Measurements from ENCODE around the gene NOP53. TPM values are rescaled to one million over a fixed set of nuclear protein-coding genes. Genes with fewer than 3 reads are reported as not detected.

The NOP53 gene
- total RNA-seq, 6 donors from 2014 or later = 261 to 432 (median 282) TPM

- ATAC-seq (ENCODE audit: low FRiP score in 2 of 2) (no peak), DNase-seq (no peak)
- TF ChIP-seq POLR2A (IDR thresholded peaks at IDR 0.05) (no peak), POLR2AphosphoS5 (IDR thresholded peaks at IDR 0.05) (no peak), CTCF (IDR thresholded peaks at IDR 0.05) (no peak)
- Histone ChIP-seq H3K9me3 (no peaks in the 10 kb centered on the region), H3K36me3 (peaks cover 0 to 77% (median 14%) of the 10 kb centered on the region in 4 donors), H3K27ac (peak overlapping the region; percentile 80 to 90 (median 87)), H3K4me3 (peak overlapping the region in 1 of 4 donors; percentile 40), H3K4me1 (peaks cover 43 to 61% (median 47%) of the 10 kb centered on the region in 4 donors), H3K27me3 (no peaks in the 10 kb centered on the region)
- 90 to 95% methylated on average over 6 to 8 of the region's 8 CpGs for WGBS, 2 donors
These were observed 14.8 kb upstream of the NOP53 start for GRCh38 chr19:47730521-47730889.

- TF ChIP-seq CTCF (IDR thresholded peaks at IDR 0.05) = no peak
- peaks cover 0 to 77% (median 13%) of the 10 kb centered on the region in 4 donors for H3K36me3 ChIP-seq
- no peak overlapping the region for H3K4me3 ChIP-seq
- peaks cover 39 to 57% (median 43%) of the 10 kb centered on the region in 4 donors for H3K4me1 ChIP-seq
- no peaks in the 10 kb centered on the region for H3K27me3 ChIP-seq
- 94 to 95% methylated on average over 8 of the region's 8 CpGs for WGBS, 2 donors
- peak overlapping the region in 3 of 4 donors; percentile 87 to 90 (median 87) for H3K27ac ChIP-seq
- H3K9me3 ChIP-seq = no peaks in the 10 kb centered on the region
- DNase-seq (no peak), ATAC-seq (ENCODE audit: low FRiP score in 2 of 2) (no peak)
These were observed 14.4 kb upstream of the NOP53 start for GRCh38 chr19:47730910-47731309.

GRCh38 chr19:47735131-47735530 is 10.2 kb upstream of the NOP53 start:
- Histone ChIP-seq H3K36me3 (peaks cover 7 to 94% (median 26%) of the 10 kb centered on the region in 4 donors), H3K9me3 (no peaks in the 10 kb centered on the region), H3K27me3 (no peaks in the 10 kb centered on the region), H3K4me1 (peaks cover 0 to 15% (median 6%) of the 10 kb centered on the region in 4 donors), H3K4me3 (no peak overlapping the region), H3K27ac (peak overlapping the region in 3 of 4 donors; percentile 1 to 53 (median 7))
- DNase-seq = no peak
- 72 to 90% methylated on average over 4 of the region's 4 CpGs for WGBS, 2 donors
- no peak for TF ChIP-seq POLR2AphosphoS5 (IDR thresholded peaks at IDR 0.05)
- TF ChIP-seq EP300 (IDR thresholded peaks at IDR 0.05) = no peak
- TF ChIP-seq CTCF (IDR thresholded peaks at IDR 0.05) = no peak
- TF ChIP-seq POLR2A (IDR thresholded peaks at IDR 0.05) = no peak
- ATAC-seq (ENCODE audit: low FRiP score in 2 of 2) = peak in 1 of 2 donors; percentile 45

- WGBS, 2 donors = 92 to 95% methylated on average over 41 to 48 of the region's 48 CpGs
- TF ChIP-seq CTCF (IDR thresholded peaks at IDR 0.05) = no peak
- TF ChIP-seq EP300 (IDR thresholded peaks at IDR 0.05) = no peak
- TF ChIP-seq POLR2AphosphoS5 (IDR thresholded peaks at IDR 0.05) = no peak
- no peak for TF ChIP-seq POLR2A (IDR thresholded peaks at IDR 0.05)
- Histone ChIP-seq H3K4me1 (peaks cover 27 to 34% (median 30%) of the 10 kb centered on the region in 4 donors), H3K27me3 (no peaks in the 10 kb centered on the region), H3K9me3 (no peaks in the 10 kb centered on the region), H3K27ac (peak overlapping the region in 3 of 4 donors; percentile 83 to 96 (median 91)), H3K4me3 (no peak overlapping the region), H3K36me3 (peaks cover 7 to 62% (median 37%) of the 10 kb centered on the region in 4 donors)
- no peak for ATAC-seq (ENCODE audit: low FRiP score in 2 of 2)
- DNase-seq = peak in 1 of 2 donors; percentile 85
These were observed 4.4 kb upstream of the NOP53 start for GRCh38 chr19:47740866-47741519.
